Activated CD8-positive, alpha-beta T cell treated with anti-CD3 and anti-CD28 coated beads for 36 hours (primary cell): ENCODE results near the gene GPX4. TPM values are rescaled to one million over a fixed set of nuclear protein-coding genes. Genes with fewer than 3 reads are reported as not detected.
A peak's percentile ranks its signal among the peaks of the same experiment; 100 is the strongest.

ENCODE experiments used
- ATAC-seq: fragments of 200-7000 bp; cut with Tn5 transposase; one replicate; pipeline ENCODE4 v1.10.0; 2021; ENCODE audit warnings: mild to moderate bottlenecking, moderate library complexity
- CTCF ChIA-PET: fragments of 350-600 bp; sonication (Branson Sonifier 250); formaldehyde crosslinking; loops from one replicate; lab custom pipeline; 2021; ENCODE audit warnings: antibody characterized with exemption; lab: Charles Lee
- POLR2A ChIA-PET: fragments of 350-600 bp; sonication (Branson Sonifier 250); formaldehyde crosslinking; loops from one replicate; lab custom pipeline; 2021; ENCODE audit warnings: antibody characterized with exemption; lab: Charles Lee
- DNase-seq: peaks from one replicate; pipeline ENCODE4 v3.0.0-alpha.2; 2020
- H3K27ac Mint-ChIP-seq: one replicate; pipeline ENCODE4 v1.8.0; 2021; ENCODE audit warnings: mild to moderate bottlenecking, mixed read lengths
- H3K27me3 Mint-ChIP-seq: one replicate; pipeline ENCODE4 v1.8.0; 2021; ENCODE audit warnings: mixed read lengths
- H3K36me3 Mint-ChIP-seq: one replicate; pipeline ENCODE4 v1.8.0; 2021; ENCODE audit warnings: low read depth, mixed read lengths
- H3K4me1 Mint-ChIP-seq: one replicate; pipeline ENCODE4 v1.8.0; 2021; ENCODE audit warnings: low read depth, mixed read lengths
- H3K4me3 Mint-ChIP-seq: one replicate; pipeline ENCODE4 v1.8.0; 2021; ENCODE audit warnings: mild to moderate bottlenecking, moderate library complexity, mixed read lengths
- H3K9me3 Mint-ChIP-seq: one replicate; pipeline ENCODE4 v1.8.0; 2021; ENCODE audit warnings: mixed read lengths
- intact Hi-C: fragments of 100-400 bp; cut with micrococcal nuclease; formaldehyde crosslinking; loops from one replicate; pipeline ENCODE4 v1.10.0; 2022
- total RNA-seq, 2 experiments: library from RNA; stranded (reverse); gene quantifications; one replicate each; pipeline ENCODE4 v1.2.3, GENCODE V29; 2021
- TF ChIP-seq, protein P1 (sequence below): fragments of 200-600 bp; IDR thresholded peaks from one replicate; pipeline ENCODE4 v1.8.0; 2022; ENCODE audit warnings: antibody characterized with exemption, mild to moderate bottlenecking

GPX4 gene
- total RNA-seq, 2 experiments from 2014 or later, result 224 to 232 TPM

DNA sequence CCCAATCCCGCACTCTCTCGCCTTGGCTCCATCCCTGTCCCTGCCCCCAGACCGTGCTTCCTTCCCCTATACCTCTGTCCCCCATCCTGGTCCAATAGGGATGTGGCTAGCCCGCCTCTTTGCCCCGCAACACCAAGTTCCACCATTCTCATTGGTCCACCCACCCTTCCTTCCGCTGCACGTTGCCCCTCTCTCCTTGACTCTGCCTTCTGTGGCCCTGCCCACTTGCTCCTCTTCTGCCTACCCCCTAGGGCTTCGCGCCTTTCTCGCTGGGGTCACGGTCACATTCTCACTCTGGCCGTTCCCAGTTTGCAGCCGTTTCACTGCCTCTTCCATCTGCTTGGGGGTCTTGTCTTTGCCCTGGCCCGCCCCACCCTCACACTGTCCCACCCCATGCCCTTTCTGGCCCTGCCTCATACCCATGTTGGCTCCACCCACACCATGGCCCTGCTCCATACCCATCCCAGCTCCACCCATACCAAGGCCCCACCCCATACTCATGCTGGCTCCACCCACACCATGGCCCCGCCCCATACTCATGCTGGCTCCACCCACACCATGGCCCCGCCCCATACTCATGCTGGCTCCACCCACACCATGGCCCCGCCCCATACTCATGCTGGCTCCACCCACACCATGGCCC lies 41.3 kb upstream of the GPX4 start:
- DNase-seq (no peak), ATAC-seq (peak; percentile 22)
- Mint-ChIP-seq H3K4me1 (peaks cover 33% of the 10 kb centered on the region), H3K27me3 (no peaks in the 10 kb centered on the region), H3K27ac (no peak overlapping the region), H3K36me3 (peaks cover 12% of the 10 kb centered on the region), H3K4me3 (no peak overlapping the region), H3K9me3 (peaks cover 5% of the 10 kb centered on the region)
- CTCF ChIA-PET, result interaction anchor here (1.0 kb wide), 1 partner anchor 20 kb away, joined by 3 read pairs; no protein-coding TSS in a partner anchor
- intact Hi-C loops, result no loop called here
- TF ChIP-seq, protein P1, sequence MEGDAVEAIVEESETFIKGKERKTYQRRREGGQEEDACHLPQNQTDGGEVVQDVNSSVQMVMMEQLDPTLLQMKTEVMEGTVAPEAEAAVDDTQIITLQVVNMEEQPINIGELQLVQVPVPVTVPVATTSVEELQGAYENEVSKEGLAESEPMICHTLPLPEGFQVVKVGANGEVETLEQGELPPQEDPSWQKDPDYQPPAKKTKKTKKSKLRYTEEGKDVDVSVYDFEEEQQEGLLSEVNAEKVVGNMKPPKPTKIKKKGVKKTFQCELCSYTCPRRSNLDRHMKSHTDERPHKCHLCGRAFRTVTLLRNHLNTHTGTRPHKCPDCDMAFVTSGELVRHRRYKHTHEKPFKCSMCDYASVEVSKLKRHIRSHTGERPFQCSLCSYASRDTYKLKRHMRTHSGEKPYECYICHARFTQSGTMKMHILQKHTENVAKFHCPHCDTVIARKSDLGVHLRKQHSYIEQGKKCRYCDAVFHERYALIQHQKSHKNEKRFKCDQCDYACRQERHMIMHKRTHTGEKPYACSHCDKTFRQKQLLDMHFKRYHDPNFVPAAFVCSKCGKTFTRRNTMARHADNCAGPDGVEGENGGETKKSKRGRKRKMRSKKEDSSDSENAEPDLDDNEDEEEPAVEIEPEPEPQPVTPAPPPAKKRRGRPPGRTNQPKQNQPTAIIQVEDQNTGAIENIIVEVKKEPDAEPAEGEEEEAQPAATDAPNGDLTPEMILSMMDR, result no peak
- POLR2A ChIA-PET, result no interaction called here

DNA sequence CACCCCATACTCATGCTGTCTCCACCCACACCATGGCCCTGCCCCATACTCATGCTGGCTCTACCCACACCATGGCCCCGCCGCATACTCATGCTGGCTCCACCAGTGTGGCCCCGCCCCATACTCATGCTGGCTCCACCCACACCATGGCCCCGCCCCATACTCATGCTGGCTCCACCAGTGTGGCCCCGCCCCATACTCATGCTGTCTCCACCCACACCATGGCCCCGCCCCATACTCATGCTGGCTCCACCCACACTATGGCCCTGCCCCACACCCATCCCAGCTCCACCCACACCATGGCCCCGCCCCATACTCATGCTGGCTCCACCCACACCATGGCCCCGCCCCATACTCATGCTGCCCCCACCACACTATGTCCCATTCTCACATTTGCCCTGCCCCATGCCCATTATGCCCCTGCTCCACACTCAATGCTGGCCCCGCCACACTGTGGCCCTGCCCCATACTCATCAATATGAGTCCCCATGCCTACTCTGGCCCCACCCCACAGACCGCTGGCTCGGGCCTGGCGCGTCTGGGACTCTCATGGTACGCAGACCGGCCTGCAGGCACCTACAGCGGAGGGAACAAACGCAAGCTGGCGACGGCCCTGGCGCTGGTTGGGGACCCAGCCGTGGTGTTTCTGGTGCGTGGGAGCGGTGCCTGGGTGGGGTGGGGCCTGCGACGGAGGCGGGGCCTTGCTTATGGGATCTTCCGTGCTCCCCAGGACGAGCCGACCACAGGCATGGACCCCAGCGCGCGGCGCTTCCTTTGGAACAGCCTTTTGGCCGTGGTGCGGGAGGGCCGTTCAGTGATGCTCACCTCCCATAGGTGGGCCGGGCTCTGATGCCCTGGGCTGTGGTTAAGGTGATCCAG lies 40.5 kb upstream of the GPX4 start:
- Mint-ChIP-seq H3K36me3 (peaks cover 10% of the 10 kb centered on the region), H3K27ac (no peak overlapping the region), H3K4me1 (peaks cover 28% of the 10 kb centered on the region), H3K27me3 (no peaks in the 10 kb centered on the region), H3K4me3 (no peak overlapping the region), H3K9me3 (peaks cover 1% of the 10 kb centered on the region)
- DNase-seq, result peak; percentile 83
- TF ChIP-seq, protein P1, result no peak
- intact Hi-C loops, result no loop called here
- ChIA-PET CTCF (interaction anchor here (1.0 kb wide), 1 partner anchor 20 kb away, joined by 3 read pairs; no protein-coding TSS in a partner anchor), POLR2A (no interaction called here)
- peak; percentile 25 for ATAC-seq

DNA sequence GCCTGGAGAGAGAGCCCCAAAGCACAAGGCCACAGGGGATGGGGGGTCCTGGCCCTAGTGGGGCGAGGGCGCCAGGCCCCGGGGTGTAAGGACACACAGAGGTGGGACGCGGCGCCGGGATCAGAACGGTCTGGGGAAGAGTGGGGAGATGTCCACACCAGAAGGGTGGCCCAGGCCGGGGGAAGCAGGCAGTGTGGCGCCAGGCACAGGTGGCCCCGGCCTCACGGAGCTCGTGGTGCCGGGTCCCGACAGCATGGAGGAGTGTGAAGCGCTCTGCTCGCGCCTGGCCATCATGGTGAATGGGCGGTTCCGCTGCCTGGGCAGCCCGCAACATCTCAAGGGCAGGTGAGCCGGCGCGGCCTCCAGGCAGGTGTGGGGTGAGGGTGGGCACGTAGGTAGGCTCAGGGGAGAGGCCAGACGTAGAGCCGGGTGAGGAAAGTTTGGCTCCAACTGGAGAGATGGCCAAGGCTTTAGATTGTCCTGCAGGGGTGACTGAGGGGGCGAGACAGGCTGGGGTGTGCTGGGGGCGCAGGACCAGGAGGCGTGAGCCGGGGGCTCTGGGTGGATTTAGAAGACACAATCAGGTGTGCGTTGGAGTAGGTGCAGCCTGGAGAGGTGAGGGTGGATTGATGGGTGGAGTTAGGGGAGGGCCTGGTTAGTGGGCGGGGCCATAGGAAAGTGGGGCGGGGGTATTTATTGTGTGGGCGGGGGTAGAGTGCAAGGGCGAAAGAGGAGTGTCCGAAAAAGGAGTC lies 39.7 kb upstream of the GPX4 start:
- DNase-seq (no peak), ATAC-seq (no peak)
- Mint-ChIP-seq H3K27me3 (no peaks in the 10 kb centered on the region), H3K4me1 (peaks cover 29% of the 10 kb centered on the region), H3K36me3 (peaks cover 13% of the 10 kb centered on the region), H3K4me3 (no peak overlapping the region), H3K9me3 (peaks cover 1% of the 10 kb centered on the region), H3K27ac (no peak overlapping the region)
- intact Hi-C loops, result no loop called here
- CTCF ChIA-PET, result interaction anchor here (0.7 to 4.4 kb wide), 16 partner anchors 9 to 130 kb away, joined by 3 to 22 read pairs (median 4); partner anchors contain the start of gene ABCA7
- POLR2A ChIA-PET, result interaction anchor here (0.6 to 4.7 kb wide), 9 partner anchors 10 to 39 kb away, joined by 3 to 26 read pairs (median 4); partner anchors contain the start of genes ABCA7 and CNN2
- TF ChIP-seq, protein P1, result no peak

DNA sequence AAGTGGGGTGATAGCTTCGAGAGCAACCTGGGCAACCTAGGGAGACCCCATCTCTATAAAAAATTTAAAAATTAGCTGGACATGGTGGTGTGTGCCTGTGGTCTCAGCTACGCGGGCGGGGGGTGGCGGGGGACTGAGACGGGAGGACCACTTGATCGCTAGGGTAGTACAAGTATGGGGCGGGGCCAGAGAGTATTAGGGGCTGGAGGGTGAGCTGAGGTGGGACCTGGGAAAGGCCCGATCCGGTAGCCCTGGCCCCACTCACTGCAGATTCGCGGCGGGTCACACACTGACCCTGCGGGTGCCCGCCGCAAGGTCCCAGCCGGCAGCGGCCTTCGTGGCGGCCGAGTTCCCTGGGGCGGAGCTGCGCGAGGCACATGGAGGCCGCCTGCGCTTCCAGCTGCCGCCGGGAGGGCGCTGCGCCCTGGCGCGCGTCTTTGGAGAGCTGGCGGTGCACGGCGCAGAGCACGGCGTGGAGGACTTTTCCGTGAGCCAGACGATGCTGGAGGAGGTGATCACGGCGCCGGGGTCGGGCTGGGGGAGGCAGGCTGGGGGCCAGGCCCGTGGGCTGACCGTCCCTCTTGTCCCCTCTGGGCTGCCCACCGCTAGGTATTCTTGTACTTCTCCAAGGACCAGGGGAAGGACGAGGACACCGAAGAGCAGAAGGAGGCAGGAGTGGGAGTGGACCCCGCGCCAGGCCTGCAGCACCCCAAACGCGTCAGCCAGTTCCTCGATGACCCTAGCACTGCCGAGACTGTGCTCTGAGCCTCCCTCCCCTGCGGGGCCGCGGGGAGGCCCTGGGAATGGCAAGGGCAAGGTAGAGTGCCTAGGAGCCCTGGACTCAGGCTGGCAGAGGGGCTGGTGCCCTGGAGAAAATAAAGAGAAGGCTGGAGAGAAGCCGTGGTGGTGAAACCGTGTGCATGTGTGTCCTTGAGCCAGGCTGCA lies 38.9 kb upstream of the GPX4 start:
- Mint-ChIP-seq H3K36me3 (peaks cover 16% of the 10 kb centered on the region), H3K9me3 (peaks cover 1% of the 10 kb centered on the region), H3K4me3 (peak overlapping the region; percentile 9), H3K27ac (no peak overlapping the region), H3K27me3 (no peaks in the 10 kb centered on the region), H3K4me1 (peaks cover 32% of the 10 kb centered on the region)
- ATAC-seq (peak; percentile 25), DNase-seq (peak; percentile 76)
- intact Hi-C loops, result no loop called here
- ChIA-PET CTCF (interaction anchor here (0.7 to 4.4 kb wide), 20 partner anchors 8 to 179 kb away, joined by 3 to 22 read pairs (median 4); partner anchors contain the start of gene ABCA7), POLR2A (interaction anchor here (0.6 to 4.7 kb wide), 10 partner anchors 11 to 39 kb away, joined by 3 to 26 read pairs (median 4); partner anchors contain the start of genes ABCA7 and CNN2)
- TF ChIP-seq, protein P1, result peak; percentile 83
